HG02981 (cell line): ENCODE measurements around the gene PRPH.
"Not testable (repeated sequence)": the region's sequence is repeated elsewhere in the genome, so short reads cannot be mapped to it uniquely, and the experiment has no call there.

Experiments
- ATAC-seq: cut with Tn5 transposase; IDR thresholded peaks from one replicate; pipeline ENCODE4 v1.9.1; 2021; ENCODE audit warnings: mild to moderate bottlenecking, moderate library complexity; ENCODE audit not compliant: unreplicated experiment

Gene PRPH

DNA sequence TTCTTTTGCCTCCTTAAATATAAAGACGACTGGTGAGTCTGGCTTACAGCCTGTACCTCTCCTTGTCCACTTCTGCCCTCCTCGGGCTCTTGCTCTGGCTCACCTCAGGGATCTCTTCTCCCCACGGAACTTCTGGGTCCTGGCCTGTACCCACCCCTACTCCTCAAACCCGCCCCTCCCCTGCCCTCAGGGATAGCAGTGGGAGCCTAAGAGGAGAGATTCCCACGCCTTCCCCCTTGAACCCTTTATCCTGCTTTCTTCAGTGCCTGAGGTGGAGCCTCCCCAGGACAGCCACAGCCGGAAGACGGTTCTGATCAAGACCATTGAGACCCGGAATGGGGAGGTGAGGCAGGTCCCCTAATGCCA lies 2.7 kb downstream of the PRPH start:
- ATAC-seq, result no peak

DNA sequence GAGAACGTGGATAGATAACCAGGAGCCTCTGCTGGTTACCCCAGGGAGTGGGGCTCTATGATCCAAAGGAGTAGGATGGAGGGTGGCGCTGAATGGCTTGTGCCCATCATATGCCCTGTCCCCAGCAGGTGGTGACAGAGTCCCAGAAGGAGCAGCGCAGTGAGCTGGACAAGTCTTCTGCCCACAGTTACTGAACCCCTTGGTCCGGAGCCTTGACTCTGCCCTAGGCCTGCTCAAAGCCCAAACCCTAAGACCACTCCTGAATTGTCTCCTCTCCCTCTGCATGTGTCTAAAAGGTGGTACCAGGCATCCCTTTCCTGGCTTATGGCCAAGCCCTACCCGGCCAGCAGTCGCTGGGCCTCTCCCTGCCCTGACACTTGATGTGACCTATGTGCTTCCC lies 3.2 kb downstream of the PRPH start:
- ATAC-seq, result no peak

DNA sequence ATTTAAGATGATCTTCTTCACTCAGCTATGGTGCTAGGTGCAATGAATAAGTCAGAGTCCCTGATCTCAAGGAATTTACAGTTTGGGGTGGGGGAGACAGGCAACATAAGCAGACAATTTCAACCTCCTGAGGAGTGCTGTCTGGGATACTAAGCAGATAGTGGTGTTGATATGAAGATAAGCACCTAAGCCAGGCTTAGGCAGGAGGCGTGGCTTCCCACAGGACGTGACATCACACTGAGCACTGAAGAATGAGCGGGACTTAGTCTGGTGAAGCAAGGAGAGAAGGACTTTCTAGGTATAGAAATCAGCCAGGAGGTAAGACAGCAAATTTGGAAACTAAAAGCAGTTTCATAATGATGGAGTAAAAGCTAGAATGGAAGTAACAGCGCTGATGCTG lies 6.8 kb downstream of the PRPH start:
- no peak for ATAC-seq

DNA sequence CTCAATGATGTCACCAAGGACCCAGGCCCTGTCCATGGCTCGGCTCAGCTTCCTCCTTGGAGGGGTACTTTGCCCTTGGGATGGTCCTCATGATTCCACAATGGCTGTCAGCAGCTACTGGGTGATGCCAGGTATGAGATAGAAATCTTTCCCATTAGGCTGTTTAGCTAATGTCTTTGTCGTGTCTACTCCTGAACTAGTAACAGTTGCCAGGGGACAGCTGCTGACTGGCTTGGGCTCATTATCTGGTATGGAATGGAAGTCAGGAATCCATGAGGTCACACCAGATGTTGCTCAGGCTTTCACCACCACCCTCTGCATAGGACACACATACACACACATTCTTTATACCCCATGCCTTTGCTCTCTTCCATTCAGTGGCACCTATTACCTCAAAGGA lies 9.2 kb downstream of the PRPH start:
- ATAC-seq, result no peak

DNA sequence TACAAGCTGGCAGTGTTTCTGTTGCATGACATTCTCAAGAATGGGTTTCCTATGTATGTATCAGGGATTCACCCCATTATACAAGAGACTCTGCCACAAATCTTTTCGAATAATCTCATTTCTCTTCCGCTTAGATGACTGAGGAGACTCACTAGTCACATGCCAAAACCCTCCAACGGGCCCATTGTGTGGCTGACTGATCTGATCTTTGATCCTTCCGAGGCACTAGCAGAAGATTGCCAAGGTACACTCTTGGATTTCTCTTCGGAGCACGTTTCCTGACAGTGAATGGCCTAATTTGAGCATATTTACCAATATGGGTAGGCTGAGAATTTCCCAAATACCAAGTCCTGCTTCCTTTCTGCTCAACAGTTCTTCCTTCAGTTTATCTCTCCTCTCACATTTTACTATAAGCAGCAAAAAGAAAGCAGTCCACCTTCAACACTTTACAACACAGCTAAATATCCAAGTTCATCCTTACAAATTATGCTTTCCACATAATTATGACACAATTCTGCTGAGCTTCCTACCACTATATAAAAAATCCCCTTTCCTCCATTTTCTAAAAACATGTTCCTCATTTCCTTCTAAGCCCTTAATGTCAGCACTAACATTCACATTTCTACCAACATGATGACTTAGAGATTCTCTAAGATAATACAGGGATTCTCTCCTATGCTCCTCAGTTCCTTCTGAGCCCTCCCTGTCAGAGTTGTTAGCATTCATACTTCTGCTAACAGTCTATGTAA lies 11.0 kb downstream of the PRPH start:
- ATAC-seq, result no peak

DNA sequence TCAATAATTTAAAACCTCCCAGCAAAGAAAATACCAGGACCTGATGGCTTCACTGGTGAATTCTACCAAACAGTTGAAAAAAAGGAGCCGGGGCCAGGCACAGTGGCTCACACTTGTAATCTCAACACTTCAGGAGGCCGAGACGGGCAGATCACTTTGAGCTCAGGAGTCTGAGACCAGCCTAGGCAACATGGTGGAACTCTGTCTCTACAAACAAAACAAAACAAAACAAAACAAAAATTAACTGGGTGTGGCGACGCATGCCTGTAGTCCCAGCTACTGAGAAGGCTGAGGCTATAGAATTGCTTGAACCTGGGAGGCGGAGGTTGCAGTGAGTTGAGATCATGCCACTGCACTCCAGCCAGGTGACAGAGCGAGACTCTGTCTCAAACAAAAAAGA lies 14.4 kb downstream of the PRPH start:
- ATAC-seq, result no peak

DNA sequence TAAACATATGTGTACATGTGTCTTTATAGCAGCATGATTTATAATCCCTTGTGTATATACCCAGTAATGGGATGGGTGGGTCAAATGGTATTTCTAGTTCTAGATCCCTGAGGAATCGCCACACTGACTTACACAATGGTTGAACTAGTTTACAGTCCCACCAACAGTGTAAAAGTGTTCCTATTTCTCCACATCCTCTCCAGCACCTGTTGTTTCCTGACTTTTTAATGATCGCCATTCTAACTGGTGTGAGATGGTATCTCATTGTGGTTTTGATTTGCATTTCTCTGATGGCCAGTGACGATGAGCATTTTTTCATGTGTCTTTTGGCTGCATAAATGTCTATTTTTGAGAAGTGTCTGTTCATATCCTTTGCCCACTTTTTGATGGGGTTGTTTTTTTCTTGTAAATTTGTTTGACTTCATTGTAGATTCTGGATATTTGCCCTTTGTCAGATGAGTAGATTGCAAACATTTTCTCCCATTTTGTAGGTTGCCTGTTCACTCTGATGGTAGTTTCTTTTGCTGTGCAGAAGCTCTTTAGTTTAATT lies 15.6 kb downstream of the PRPH start:
- ATAC-seq, result not testable (repeated sequence)

DNA sequence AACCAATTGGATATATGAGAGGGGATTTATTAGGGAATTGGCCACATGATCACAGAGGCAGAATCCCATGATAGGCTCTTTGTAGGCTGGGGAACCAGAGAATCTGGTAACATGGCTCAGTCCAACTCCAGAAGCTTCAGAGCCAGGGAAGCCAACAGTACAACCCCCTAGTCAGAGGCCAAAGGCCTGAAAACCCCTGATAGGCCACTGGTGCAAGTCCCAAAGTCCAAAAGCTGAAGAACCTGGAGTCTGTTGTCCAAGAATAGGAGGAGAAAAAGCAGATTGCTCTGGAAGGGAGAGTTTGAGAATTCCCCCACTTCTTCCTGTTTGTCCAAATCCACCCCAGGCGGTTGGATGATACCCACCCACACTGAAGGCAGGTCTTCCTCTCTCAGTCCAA lies 19.9 kb downstream of the PRPH start:
- ATAC-seq, result no peak

DNA sequence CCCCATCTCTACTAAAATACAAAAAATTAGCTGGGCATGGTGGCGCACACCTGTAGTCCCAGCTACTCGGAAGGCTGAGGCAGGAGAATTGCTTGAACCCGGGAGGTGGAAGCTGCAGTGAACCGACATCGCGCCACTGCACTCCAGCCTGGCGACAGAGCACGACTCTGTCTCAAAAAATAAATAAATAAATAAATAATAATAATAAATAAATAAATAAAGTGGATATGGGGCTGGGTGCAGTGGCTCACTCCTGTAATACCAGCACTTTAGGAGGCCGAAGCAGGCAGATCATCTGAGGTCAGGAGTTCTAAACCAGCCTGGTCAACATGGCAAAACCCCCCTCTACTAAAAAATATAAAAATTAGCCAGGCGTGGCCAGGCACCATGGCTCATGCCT lies 22.2 kb downstream of the PRPH start:
- ATAC-seq, result not testable (repeated sequence)

DNA sequence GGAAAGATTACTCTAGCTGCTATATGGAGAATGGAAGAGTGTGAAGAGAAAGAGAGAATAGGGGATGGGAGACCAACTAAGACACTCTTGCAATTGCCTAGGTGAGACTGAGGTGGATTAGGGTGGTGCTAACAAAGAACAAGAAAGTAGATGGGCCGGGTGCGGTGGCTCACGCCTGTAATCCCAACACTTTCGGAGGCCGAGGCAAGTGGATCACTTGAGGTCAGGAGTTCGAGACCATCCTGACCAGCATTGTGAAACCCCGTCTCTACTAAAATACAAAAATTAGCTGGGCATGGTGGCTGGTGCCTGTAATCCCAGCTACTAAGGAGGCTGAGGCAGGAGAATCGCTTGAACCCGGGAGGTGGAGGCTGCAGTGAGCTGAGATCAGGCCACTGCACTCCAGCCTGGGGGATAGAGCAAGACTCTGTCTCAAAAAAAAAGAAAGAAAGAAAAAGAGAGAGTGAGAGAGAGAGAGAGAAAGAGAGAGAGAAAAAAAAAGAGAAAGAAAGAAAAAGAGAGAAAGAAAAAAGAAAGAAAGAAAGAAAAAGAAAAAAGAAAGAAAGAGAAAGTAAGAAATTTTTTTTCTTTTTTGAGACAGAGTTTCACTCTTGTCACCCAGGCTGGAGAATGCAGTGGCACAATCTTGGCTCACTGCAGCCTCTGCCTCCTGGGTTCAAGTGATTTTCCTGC lies 25.6 kb downstream of the PRPH start:
- not testable (repeated sequence) for ATAC-seq

DNA sequence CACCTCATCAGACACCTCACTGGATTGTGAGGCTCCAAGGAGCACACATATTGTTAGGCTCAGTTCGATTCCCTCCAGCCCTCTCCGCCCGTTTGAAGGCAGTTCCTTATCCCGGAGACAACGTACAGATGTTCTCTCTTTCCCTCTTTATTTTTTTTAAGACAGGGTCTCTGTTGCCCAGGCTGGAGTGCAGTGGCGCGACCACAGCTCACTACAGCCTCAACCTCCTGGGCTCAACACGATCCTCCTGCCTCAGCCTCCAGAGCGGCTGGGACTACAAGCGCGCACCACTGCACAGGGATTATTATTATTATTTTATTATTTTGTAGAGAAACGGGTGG lies 27.4 kb downstream of the PRPH start:
- no peak for ATAC-seq

DNA sequence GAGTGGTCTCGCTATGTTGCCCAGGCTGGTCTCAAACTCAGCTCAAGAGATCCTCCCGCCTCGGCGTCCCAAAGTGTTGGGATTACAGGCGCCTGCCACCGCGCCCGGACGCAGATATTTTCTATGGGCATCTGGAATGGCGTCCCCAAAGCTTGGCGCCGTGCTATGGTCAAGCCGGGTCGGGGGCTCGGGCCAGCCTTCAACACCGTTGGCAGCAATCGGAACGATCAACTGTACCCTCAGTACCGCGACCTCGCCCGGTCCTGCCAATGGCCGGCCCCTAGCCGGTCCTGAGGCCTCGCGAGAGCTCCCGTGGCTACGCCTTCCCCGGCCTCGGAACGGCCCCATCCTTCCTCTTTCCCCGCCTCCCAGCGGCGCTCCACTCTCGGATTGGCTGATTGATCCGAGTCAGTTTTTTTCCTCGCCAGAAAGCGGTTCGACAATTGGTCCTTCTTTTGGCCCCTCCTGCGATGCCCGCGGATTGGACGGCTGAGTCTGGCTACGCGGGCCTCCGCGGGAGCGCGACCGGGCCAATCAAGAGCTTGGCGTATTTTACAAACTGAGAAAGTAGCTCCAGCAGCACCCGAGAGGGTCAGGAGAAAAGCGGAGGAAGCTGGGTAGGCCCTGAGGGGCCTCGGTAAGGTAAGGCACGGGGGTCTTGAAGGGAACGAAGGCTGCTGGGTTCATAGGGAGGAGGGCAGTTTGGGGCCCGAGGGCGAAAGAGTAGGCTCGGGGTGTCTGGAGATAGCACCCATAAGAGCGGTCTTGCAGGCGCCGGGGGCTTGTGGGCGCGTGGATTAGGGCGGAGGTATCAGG lies 28.0 kb downstream of the PRPH start, which contains the start of gene TROAP:
TSS of gene TROAP (plus strand) at position 548 of the 816 bp plus-strand sequence. CDS start 354 bp downstream, outside the sequence.
- ATAC-seq, result peak; percentile 98

DNA sequence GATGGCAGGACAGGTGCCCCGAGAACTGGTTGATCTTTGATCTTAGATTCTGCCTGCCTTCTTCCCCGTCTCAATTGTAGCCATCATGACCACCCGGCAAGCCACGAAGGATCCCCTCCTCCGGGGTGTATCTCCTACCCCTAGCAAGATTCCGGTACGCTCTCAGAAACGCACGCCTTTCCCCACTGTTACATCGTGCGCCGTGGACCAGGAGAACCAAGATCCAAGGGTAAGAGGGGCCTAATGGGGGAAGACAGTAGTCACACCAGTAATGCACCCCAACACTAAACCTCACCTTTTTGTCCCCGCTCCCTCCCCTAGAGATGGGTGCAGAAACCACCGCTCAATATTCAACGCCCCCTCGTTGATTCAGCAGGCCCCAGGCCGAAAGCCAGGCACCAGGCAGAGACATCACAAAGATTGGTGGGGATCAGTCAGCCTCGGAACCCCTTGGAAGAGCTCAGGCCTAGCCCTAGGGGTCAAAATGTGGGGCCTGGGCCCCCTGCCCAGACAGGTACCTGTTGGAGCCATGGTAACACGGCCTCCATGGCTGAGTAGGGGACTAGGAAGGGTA lies 28.7 kb downstream of the PRPH start:
- no peak for ATAC-seq

DNA sequence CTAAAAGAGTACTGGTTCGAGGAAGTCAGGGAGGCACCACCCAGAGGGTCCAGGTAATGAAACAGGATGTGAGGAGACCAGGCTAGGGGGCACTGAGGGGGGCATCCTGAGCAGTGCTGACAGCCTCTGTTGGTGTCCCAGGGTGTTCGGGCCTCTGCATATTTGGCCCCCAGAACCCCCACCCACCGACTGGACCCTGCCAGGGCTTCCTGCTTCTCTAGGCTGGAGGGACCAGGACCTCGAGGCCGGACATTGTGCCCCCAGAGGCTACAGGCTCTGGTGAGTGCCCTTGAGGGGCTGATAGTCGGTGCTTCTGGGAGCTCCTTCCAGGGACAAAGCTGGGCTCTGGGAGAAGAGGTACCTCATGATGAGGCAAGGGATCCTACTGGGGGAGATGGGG lies 30.7 kb downstream of the PRPH start:
- ATAC-seq, result no peak

DNA sequence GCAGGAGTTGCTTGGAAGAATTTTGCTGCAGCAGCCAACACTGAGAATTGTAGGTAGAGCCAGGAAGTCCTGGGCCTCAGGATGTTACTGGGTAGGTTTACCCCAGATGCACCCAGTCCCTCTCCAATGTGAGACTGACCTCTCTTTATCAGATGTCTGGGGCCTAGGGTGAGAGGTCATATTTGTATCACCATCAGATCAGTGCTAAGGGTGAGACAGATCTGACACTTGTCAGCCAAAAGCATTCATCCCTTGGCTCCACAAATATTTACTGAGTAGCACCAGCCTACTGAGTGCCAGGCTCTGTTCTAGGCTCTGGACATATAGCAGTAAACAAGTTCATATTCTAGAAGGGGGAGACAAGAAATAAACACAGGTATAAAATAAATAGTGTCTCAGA lies 32.4 kb downstream of the PRPH start:
- no peak for ATAC-seq

DNA sequence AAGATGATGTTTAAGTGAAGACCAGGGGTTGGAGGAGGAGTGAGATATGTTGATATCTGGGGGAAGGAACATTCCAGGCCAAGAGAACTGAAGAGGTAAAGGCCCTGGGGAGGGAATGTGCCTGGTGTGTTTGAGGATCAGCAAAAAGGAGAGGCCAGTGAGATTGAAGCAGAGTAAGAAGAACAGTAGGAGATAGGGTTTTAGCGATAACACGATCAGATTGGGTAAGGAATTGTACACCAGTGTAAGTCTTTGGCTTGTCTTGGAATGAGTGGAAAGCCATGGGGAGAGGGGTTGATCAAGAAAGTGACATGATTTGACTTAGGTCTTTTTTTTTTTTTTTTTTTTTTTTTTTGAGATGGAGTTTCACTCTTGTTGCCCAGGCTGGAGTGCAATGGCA lies 32.9 kb downstream of the PRPH start:
- no peak for ATAC-seq

DNA sequence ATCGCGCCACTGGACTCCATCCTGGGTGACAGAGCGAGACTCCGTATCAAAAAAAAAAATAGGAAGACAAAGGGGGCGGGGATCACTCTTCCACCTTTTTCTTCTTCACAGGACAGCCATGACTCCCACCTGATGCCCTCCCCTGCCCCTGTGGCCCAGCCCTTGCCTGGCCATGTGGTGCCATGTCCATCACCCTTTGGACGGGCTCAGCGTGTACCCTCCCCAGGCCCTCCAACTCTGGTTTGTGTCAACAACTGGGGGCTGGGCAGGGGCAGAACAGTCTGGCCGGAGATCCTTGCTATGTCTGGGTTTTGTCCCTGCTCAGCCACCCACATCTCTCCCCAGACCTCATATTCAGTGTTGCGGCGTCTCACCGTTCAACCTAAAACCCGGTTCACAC lies 33.9 kb downstream of the PRPH start:
- ATAC-seq, result no peak

DNA sequence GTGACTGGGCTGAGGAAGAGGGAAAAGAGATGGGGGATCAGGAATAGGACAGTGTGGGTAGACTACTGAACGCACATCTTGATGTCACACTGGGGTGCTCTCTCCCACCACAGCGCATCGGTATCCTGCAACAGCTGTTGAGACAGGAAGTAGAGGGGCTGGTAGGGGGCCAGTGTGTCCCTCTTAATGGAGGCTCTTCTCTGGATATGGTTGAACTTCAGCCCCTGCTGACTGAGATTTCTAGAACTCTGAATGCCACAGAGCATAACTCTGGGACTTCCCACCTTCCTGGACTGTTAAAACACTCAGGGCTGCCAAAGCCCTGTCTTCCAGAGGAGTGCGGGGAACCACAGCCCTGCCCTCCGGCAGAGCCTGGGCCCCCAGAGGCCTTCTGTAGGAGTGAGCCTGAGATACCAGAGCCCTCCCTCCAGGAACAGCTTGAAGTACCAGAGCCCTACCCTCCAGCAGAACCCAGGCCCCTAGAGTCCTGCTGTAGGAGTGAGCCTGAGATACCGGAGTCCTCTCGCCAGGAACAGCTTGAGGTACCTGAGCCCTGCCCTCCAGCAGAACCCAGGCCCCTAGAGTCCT lies 35.2 kb downstream of the PRPH start:
- no peak for ATAC-seq

DNA sequence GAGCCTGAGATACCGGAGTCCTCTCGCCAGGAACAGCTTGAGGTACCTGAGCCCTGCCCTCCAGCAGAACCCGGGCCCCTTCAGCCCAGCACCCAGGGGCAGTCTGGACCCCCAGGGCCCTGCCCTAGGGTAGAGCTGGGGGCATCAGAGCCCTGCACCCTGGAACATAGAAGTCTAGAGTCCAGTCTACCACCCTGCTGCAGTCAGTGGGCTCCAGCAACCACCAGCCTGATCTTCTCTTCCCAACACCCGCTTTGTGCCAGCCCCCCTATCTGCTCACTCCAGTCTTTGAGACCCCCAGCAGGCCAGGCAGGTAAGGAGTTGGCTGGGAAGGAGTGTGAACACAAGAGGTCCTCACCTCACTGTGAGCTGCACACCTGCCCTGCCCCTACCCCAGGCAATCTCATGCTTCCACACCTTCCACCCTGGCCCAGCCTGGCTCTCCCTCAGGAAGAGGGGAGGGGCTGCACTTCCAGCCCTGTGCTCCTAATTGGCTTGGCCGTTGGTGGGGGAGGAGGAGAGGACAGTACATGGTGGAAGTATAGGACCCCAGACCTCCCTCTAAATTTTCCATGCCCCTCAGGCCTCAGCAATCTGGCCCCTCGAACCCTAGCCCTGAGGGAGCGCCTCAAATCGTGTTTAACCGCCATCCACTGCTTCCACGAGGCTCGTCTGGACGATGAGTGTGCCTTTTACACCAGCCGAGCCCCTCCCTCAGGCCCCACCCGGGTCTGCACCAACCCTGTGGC lies 35.9 kb downstream of the PRPH start:
- no peak for ATAC-seq
